ENCODE data around the gene FNTB. TPM values are rescaled to one million over a fixed set of nuclear protein-coding genes. Genes with fewer than 3 reads are reported as not detected.

The FNTB gene
- total and polyA plus RNA-seq, 9 of the 15 experiments (the other 6 are each of a cell fraction or from before 2014, with no cell fraction given) = 6.9 to 23.2 (median 12.2) TPM

GRCh38 chr14:64951724-64952123 lies 35.0 kb upstream of the FNTB start:
- no peaks in the 10 kb centered on the region for H4K20me1 ChIP-seq (replicated peaks; ENCODE audit: control insufficient read depth, insufficient read depth, low read length)
- ChIA-PET POLR2A (interaction anchor here (0.6 to 1.5 kb wide), 3 partner anchors 14 to 68 kb away, joined by 3 to 4 read pairs (median 3); no protein-coding TSS in a partner anchor), CTCF (ENCODE audit: low intra/inter-chr PET ratio) (no interaction called here)
- no peak for FAIRE-seq
- H3K4me1 ChIP-seq (replicated peaks in 1 of 2; ENCODE audit: control insufficient read depth in 2 of 2, insufficient read depth in 2 of 2, low read length in 2 of 2) = peaks cover 0 to 3% of the 10 kb centered on the region in 2 experiments; a peak in 2 of 5 replicates
- DNase-seq (ENCODE audit: extremely low read depth in 1 of 4, low spot score in 3 of 4) = no peak
- H2AFZ ChIP-seq (ENCODE audit: low read depth, low read length) = no peak overlapping the region
- intact Hi-C loops (cut with micrococcal nuclease) (no loop called here), in situ Hi-C loops (cut with MboI) (no loop called here)
- no peak overlapping the region for H3K4me3 ChIP-seq
- no peaks in the 10 kb centered on the region for H3K9me1 ChIP-seq (ENCODE audit: control insufficient read depth, insufficient read depth, low read length)
- no peak overlapping the region for H3K4me2 ChIP-seq (ENCODE audit: insufficient read depth, low read length)
- ATAC-seq = no peak
- H3K9me3 ChIP-seq (replicated peaks; ENCODE audit: control insufficient read depth, insufficient read depth, low read depth, low read length) = no peaks in the 10 kb centered on the region
- 0 out of 4 replicates have a peak overlapping the region, but pooled peaks of 1 of the 2 experiments have one; percentile 32 for H3K9ac ChIP-seq (ENCODE audit: insufficient read depth in 1 of 2, low read depth in 2 of 2, low read length in 2 of 2)
- H3K27ac ChIP-seq (ENCODE audit: extremely low read depth, low read depth, low read length) = no peak overlapping the region
- TF ChIP-seq, protein P1, sequence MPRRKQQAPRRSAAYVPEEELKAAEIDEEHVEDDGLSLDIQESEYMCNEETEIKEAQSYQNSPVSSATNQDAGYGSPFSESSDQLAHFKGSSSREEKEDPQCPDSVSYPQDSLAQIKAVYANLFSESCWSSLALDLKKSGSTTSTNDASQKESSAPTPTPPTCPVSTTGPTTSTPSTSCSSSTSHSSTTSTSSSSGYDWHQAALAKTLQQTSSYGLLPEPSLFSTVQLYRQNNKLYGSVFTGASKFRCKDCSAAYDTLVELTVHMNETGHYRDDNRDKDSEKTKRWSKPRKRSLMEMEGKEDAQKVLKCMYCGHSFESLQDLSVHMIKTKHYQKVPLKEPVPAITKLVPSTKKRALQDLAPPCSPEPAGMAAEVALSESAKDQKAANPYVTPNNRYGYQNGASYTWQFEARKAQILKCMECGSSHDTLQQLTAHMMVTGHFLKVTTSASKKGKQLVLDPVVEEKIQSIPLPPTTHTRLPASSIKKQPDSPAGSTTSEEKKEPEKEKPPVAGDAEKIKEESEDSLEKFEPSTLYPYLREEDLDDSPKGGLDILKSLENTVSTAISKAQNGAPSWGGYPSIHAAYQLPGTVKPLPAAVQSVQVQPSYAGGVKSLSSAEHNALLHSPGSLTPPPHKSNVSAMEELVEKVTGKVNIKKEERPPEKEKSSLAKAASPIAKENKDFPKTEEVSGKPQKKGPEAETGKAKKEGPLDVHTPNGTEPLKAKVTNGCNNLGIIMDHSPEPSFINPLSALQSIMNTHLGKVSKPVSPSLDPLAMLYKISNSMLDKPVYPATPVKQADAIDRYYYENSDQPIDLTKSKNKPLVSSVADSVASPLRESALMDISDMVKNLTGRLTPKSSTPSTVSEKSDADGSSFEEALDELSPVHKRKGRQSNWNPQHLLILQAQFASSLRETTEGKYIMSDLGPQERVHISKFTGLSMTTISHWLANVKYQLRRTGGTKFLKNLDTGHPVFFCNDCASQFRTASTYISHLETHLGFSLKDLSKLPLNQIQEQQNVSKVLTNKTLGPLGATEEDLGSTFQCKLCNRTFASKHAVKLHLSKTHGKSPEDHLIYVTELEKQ (CRISPR knock-in tag; IDR thresholded peaks at IDR 0.05) = no peak
- no peak for TF ChIP-seq SRSF9 (IDR thresholded peaks at IDR 0.05; ENCODE audit: borderline replicate concordance, low read depth, low read length)
- no peak for TF ChIP-seq SREBF1 (IDR thresholded peaks at IDR 0.05; ENCODE audit: borderline replicate concordance, low read depth, low read length)
- no peak for TF ChIP-seq ILK (tag; IDR thresholded peaks at IDR 0.05; ENCODE audit: borderline replicate concordance, low read depth)
- TF ChIP-seq MGA (IDR thresholded peaks at IDR 0.05) = no peak
- TF ChIP-seq IRF1 (CRISPR knock-in tag; IDR thresholded peaks at IDR 0.05; ENCODE audit: borderline replicate concordance) = no peak
- BruUV-seq (replicated peaks) = no TSS peak
- H3K27me3 ChIP-seq (ENCODE audit: control insufficient read depth in 2 of 2, insufficient read depth in 2 of 2, low read length in 2 of 2) = no peaks in the 10 kb centered on the region
- no peaks in the 10 kb centered on the region for H3K36me3 ChIP-seq (ENCODE audit: control insufficient read depth, insufficient read depth, low read length)
- no peaks in the 10 kb centered on the region for H3K79me2 ChIP-seq (ENCODE audit: control insufficient read depth, insufficient read depth, low read length)

All from K562 (cell line).